DND-41 (cell line): ENCODE measurements around the gene NUDT5.

Experiments used
- ATAC-seq: fragments of 200-7000 bp; cut with Tn5 transposase; 3 replicates; pipeline ENCODE4 v1.9.1; 2021; ENCODE audit warnings: low read depth; ENCODE audit not compliant: insufficient read depth
- DNase-seq: peaks from one replicate; pipeline ENCODE4 v3.0.0-alpha.2; 2020
- H2AFZ ChIP-seq: 2 replicates; pipeline ENCODE4 v1.6.0; 2012; ENCODE audit warnings: low read depth, low read length
- H3K27ac ChIP-seq: 2 replicates; pipeline ENCODE4 v1.5.1; 2012; ENCODE audit warnings: low read length, inconsistent platforms
- H3K27me3 ChIP-seq: fragments of 200-600 bp; sonication (generic); 2 replicates; pipeline ENCODE4 v1.6.0; 2012; ENCODE audit warnings: low read length, mild to moderate bottlenecking, inconsistent platforms; ENCODE audit not compliant: insufficient read depth, poor library complexity
- H3K36me3 ChIP-seq: 2 replicates; pipeline ENCODE4 v1.5.1; 2012; ENCODE audit warnings: low read length, inconsistent platforms; ENCODE audit not compliant: insufficient read depth
- H3K4me1 ChIP-seq: 2 replicates; pipeline ENCODE4 v1.5.1; 2012; ENCODE audit warnings: mild to moderate bottlenecking, low read length; ENCODE audit not compliant: insufficient read depth
- H3K4me2 ChIP-seq: 2 replicates; pipeline ENCODE4 v1.6.0; 2012; ENCODE audit warnings: mild to moderate bottlenecking, moderate library complexity, low read length, inconsistent platforms; ENCODE audit not compliant: insufficient read depth
- H3K4me3 ChIP-seq, 2 experiments: fragments of 200-600 bp in 1 of 2; shearing (Covaris generic) in 1 of 2; 2 replicates each; pipeline ENCODE4 v1.5.1; 2012 to 2016; ENCODE audit warnings: inconsistent platforms in 2 of 2, low read length in 2 of 2, mild to moderate bottlenecking in 2 of 2, low read depth in 1 of 2, moderate library complexity in 1 of 2
- H3K79me2 ChIP-seq: 2 replicates; pipeline ENCODE4 v1.6.0; 2012; ENCODE audit warnings: low read length, inconsistent platforms; ENCODE audit not compliant: insufficient read depth
- H3K9ac ChIP-seq: 2 replicates; pipeline ENCODE4 v1.6.0; 2012; ENCODE audit warnings: low read depth, mild to moderate bottlenecking, inconsistent platforms, low read length, moderate library complexity
- H3K9me3 ChIP-seq: 2 replicates; pipeline ENCODE4 v1.5.1; 2012; ENCODE audit warnings: low read length, moderate library complexity, mild to moderate bottlenecking, inconsistent platforms; ENCODE audit not compliant: insufficient read depth, severe bottlenecking
- H4K20me1 ChIP-seq: 2 replicates; pipeline ENCODE4 v1.6.0; 2012; ENCODE audit warnings: low read length; ENCODE audit not compliant: insufficient read depth
- CTCF ChIP-seq: IDR thresholded peaks from 2 replicates; pipeline ENCODE4 v1.5.1; 2012; ENCODE audit warnings: borderline replicate concordance, low read length, moderate library complexity, mild to moderate bottlenecking; ENCODE audit not compliant: poor library complexity, severe bottlenecking; ENCODE audit errors: extremely low read depth
- EZH2 ChIP-seq: IDR thresholded peaks from 3 replicates; pipeline ENCODE4 v1.6.1; 2012; ENCODE audit warnings: borderline replicate concordance, low read depth, mild to moderate bottlenecking, moderate library complexity, low read length, inconsistent platforms; ENCODE audit not compliant: severe bottlenecking

NUDT5 gene

GRCh38 chr10:12184165-12184564, 11.5 kb downstream of the NUDT5 start:
- no peaks in the 10 kb centered on the region for H3K4me1 ChIP-seq
- DNase-seq (no peak), ATAC-seq (no peak)
- H3K79me2 ChIP-seq: peaks cover 22% of the 10 kb centered on the region
- H3K9me3 ChIP-seq: no peaks in the 10 kb centered on the region
- peaks cover 5% of the 10 kb centered on the region; the same call in 1 of the 2 replicates for H4K20me1 ChIP-seq
- H3K27me3 ChIP-seq: no peaks in the 10 kb centered on the region
- no peak overlapping the region for H3K4me2 ChIP-seq
- no peak overlapping the region for H3K9ac ChIP-seq
- TF ChIP-seq EZH2 (no peak), CTCF (no peak)
- H3K36me3 ChIP-seq: peaks cover 65% of the 10 kb centered on the region
- H2AFZ ChIP-seq: no peak overlapping the region
- H3K4me3 ChIP-seq: no peak overlapping the region
- H3K27ac ChIP-seq: no peak overlapping the region

DNA sequence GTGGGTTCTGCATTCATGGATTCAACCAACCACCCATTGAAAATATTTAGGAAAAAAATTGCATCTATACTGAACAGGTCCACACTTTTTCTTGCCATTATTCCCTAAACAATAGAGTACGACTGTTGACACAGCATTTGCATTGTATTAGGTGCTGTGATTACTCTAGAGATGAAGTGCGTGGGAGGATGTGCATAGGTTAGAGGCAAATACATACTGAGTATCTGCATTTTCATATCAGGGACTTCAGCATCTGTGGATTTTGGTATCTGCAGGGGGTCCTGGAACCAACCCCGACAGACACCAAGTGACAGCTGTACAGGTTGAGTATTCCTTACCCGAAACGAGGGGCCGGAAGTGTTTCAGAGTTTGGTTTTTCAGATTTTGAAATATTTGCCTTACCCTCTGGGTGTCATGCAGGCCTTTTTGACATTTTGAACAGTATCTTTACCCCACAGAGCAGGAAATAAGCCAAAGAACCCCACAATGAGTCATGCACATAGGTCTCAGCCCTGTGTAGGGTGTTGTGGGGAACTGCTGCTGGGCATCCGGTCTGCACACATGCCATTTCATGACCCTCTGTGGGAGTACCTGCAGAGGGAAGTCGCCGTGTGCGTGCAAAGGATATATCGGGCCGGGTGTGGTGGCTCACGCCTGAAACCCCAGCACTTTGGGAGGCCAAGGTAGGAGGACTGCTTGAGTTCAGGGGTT, 14.5 kb downstream of the NUDT5 start:
- no peaks in the 10 kb centered on the region for H4K20me1 ChIP-seq
- DNase-seq (no peak), ATAC-seq (no peak)
- H3K4me2 ChIP-seq: no peak overlapping the region
- TF ChIP-seq EZH2 (no peak), CTCF (no peak)
- no peaks in the 10 kb centered on the region for H3K9me3 ChIP-seq
- H3K9ac ChIP-seq: no peak overlapping the region
- H3K27ac ChIP-seq: no peak overlapping the region
- no peak overlapping the region for H2AFZ ChIP-seq
- peaks cover 68% of the 10 kb centered on the region for H3K36me3 ChIP-seq
- H3K27me3 ChIP-seq: no peaks in the 10 kb centered on the region
- no peak overlapping the region for H3K4me3 ChIP-seq
- no peaks in the 10 kb centered on the region for H3K4me1 ChIP-seq
- no peaks in the 10 kb centered on the region for H3K79me2 ChIP-seq

GRCh38 chr10:12180221-12180974, 15.3 kb downstream of the NUDT5 start:
- no peak for ATAC-seq
- peaks cover 64% of the 10 kb centered on the region for H3K36me3 ChIP-seq

More at GRCh38 chr10:12180221-12180974, 15.3 kb downstream of the NUDT5 start:
- Histone ChIP-seq H3K4me1 (no peaks in the 10 kb centered on the region), H3K4me3 (no peak overlapping the region), H3K79me2 (no peaks in the 10 kb centered on the region), H3K27ac (no peak overlapping the region), H3K27me3 (no peaks in the 10 kb centered on the region), H2AFZ (no peak overlapping the region), H3K9me3 (no peaks in the 10 kb centered on the region), H4K20me1 (no peaks in the 10 kb centered on the region), H3K4me2 (no peak overlapping the region), H3K9ac (no peak overlapping the region)
- TF ChIP-seq EZH2 (no peak), CTCF (peak; percentile 5)
- DNase-seq: no peak
